Suprapubic skin (tissue), 4 donors: ENCODE data around the gene SPRING1. TPM values are rescaled to one million over a fixed set of nuclear protein-coding genes. Genes with fewer than 3 reads are reported as not detected.
"Not testable (repeated sequence)": the region's sequence is repeated elsewhere in the genome, so short reads cannot be mapped to it uniquely, and the experiment has no call there.

Experiments
- DNase-seq, 2 donors: peaks; one replicate each; pipeline ENCODE4 v3.0.0-alpha.2; 2019; ENCODE audit warnings: low spot score in 2 of 2
- H3K27ac ChIP-seq: fragments of 200-600 bp; sonication (generic); one replicate; pipeline ENCODE4 v1.5.1; 2019
- H3K27me3 ChIP-seq: fragments of 200-600 bp; sonication (generic); one replicate; pipeline ENCODE4 v1.5.1; 2019
- H3K36me3 ChIP-seq: fragments of 200-600 bp; sonication (generic); one replicate; pipeline ENCODE4 v1.5.1; 2019
- H3K4me1 ChIP-seq: fragments of 200-600 bp; sonication (generic); one replicate; pipeline ENCODE4 v1.5.1; 2019
- H3K4me3 ChIP-seq: fragments of 200-600 bp; sonication (generic); one replicate; pipeline ENCODE4 v1.5.1; 2019; ENCODE audit warnings: mild to moderate bottlenecking
- H3K9me3 ChIP-seq: fragments of 200-600 bp; sonication (generic); one replicate; pipeline ENCODE4 v1.5.1; 2019
- CTCF ChIP-seq, 2 donors: fragments of 200-600 bp in 1 of 2; fragments of 450-650 bp in 1 of 2; sonication (generic) in 1 of 2; IDR thresholded peaks; one replicate each; pipeline ENCODE4 v1.5.1; 2016 to 2019; ENCODE audit warnings: antibody characterized with exemption in 2 of 2, mild to moderate bottlenecking in 1 of 2, moderate library complexity in 1 of 2
- EP300 ChIP-seq: sonication (generic); formaldehyde crosslinking; IDR thresholded peaks from one replicate; pipeline ENCODE4 v1.6.1; 2017; ENCODE audit warnings: antibody characterized with exemption
- POLR2A ChIP-seq, 2 donors: fragments of 450-650 bp; IDR thresholded peaks; one replicate each; pipeline ENCODE4 v1.6.1; 2017; ENCODE audit warnings: antibody characterized with exemption in 2 of 2, mild to moderate bottlenecking in 2 of 2, moderate library complexity in 2 of 2
- POLR2AphosphoS5 ChIP-seq, 3 donors: sonication (generic); formaldehyde crosslinking; IDR thresholded peaks; one replicate each; pipeline ENCODE4 v1.6.1; 2017; ENCODE audit warnings: antibody characterized with exemption in 3 of 3
- WGBS: methylation state at CpG from one replicate; pipeline ENCODE4 v1.1.5; 2018; 5-methylcytosine and 5-hydroxymethylcytosine counted together
- total RNA-seq, 4 donors: library from RNA; depleted of rRNA; stranded (reverse); fragments of >200 nt; gene quantifications; one replicate each; pipeline ENCODE4 v1.1.0, GENCODE V29; 2016

Gene SPRING1
- total RNA-seq, 4 donors from 2014 or later: 19.9 to 31.4 (median 27.5) TPM

DNA sequence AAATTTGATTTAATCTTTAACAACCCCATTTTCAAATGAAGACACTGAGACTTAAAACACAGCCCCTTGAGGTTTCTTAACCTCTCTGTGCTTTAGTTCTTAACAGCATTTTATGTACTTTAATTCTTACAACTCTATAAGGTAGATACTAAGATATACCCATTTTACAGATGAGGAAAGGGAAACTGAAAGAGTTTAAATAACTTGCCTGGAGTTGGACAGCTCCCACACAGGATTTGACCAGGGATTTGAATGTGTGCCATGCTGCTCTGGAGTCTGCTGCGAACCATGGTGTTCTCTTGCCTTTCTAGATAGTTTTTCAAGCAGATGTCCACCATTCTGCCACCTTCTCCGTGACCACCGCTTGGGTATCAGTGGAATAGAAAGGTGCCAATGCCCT is 28.4 kb upstream of the SPRING1 start:
- Histone ChIP-seq H3K4me1 (no peaks in the 10 kb centered on the region), H3K27me3 (no peaks in the 10 kb centered on the region), H3K27ac (no peak overlapping the region), H3K36me3 (no peaks in the 10 kb centered on the region), H3K4me3 (no peak overlapping the region), H3K9me3 (no peaks in the 10 kb centered on the region)
- no peak for DNase-seq
- TF ChIP-seq POLR2AphosphoS5 (IDR thresholded peaks at IDR 0.05) (no peak), CTCF (IDR thresholded peaks at IDR 0.05) (no peak), EP300 (no peak), POLR2A (IDR thresholded peaks at IDR 0.05) (no peak)
- 95% methylated on average over 3 of the region's 3 CpGs for WGBS

GRCh38 chr12:116765271-116765670 is 27.4 kb upstream of the SPRING1 start:
- TF ChIP-seq POLR2AphosphoS5 (IDR thresholded peaks at IDR 0.05) (no peak), POLR2A (IDR thresholded peaks at IDR 0.05) (no peak), CTCF (IDR thresholded peaks at IDR 0.05) (no peak), EP300 (no peak)
- WGBS: 73% methylated on average over 5 of the region's 5 CpGs
- Histone ChIP-seq H3K4me1 (no peaks in the 10 kb centered on the region), H3K4me3 (no peak overlapping the region), H3K27ac (no peak overlapping the region), H3K36me3 (no peaks in the 10 kb centered on the region), H3K9me3 (no peaks in the 10 kb centered on the region), H3K27me3 (no peaks in the 10 kb centered on the region)
- DNase-seq: no peak

- WGBS: 90% methylated on average over 3 of the region's 4 CpGs
- no peak overlapping the region for H3K27ac ChIP-seq
- TF ChIP-seq POLR2A (IDR thresholded peaks at IDR 0.05) (no peak), POLR2AphosphoS5 (IDR thresholded peaks at IDR 0.05) (no peak), CTCF (IDR thresholded peaks at IDR 0.05) (no peak), EP300 (no peak)
Observed at GRCh38 chr12:116761499-116761898, 23.6 kb upstream of the SPRING1 start.

DNA sequence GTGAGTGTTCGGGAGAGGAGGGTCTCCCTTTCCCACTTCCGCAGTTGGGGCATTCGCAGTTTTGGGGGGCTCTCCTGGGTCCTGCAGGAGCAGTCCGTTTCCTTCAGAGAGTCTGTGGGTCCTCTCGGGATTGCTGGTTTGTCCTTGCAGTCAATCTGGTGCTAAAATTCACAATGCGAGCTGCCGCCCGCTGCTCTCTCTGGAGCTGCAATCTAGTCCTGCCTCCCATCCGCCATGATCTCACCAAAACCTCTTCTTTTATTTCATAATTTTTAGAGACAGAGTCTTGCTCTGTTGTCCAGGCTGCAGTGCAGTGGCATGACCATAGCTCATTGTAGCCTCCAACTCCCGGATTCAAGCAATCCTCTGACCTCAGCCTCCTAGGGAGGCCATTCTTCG is 22.8 kb upstream of the SPRING1 start:
- DNase-seq: no peak
- no peaks in the 10 kb centered on the region for H3K27me3 ChIP-seq
- WGBS: 94% methylated on average over 10 of the region's 11 CpGs
- no peak overlapping the region for H3K27ac ChIP-seq
- H3K4me3 ChIP-seq: no peak overlapping the region
- H3K4me1 ChIP-seq: no peaks in the 10 kb centered on the region
- no peaks in the 10 kb centered on the region for H3K36me3 ChIP-seq
- TF ChIP-seq EP300: no peak
- no peak for TF ChIP-seq CTCF (IDR thresholded peaks at IDR 0.05)
- no peak for TF ChIP-seq POLR2AphosphoS5 (IDR thresholded peaks at IDR 0.05)
- TF ChIP-seq POLR2A (IDR thresholded peaks at IDR 0.05): no peak
- no peaks in the 10 kb centered on the region for H3K9me3 ChIP-seq

More at GRCh38 chr12:116761499-116761898, 23.6 kb upstream of the SPRING1 start:
- H3K27me3 ChIP-seq: no peaks in the 10 kb centered on the region
- H3K4me1 ChIP-seq: no peaks in the 10 kb centered on the region
- DNase-seq: no peak
- no peaks in the 10 kb centered on the region for H3K36me3 ChIP-seq
- no peak overlapping the region for H3K4me3 ChIP-seq
- no peaks in the 10 kb centered on the region for H3K9me3 ChIP-seq

- H3K9me3 ChIP-seq: no peaks in the 10 kb centered on the region
- WGBS: 70% methylated on average over 16 of the region's 22 CpGs
- H3K4me3 ChIP-seq: no peak overlapping the region
- no peaks in the 10 kb centered on the region for H3K27me3 ChIP-seq
- H3K4me1 ChIP-seq: no peaks in the 10 kb centered on the region
- no peaks in the 10 kb centered on the region for H3K36me3 ChIP-seq
- no peak for DNase-seq
- TF ChIP-seq POLR2AphosphoS5 (IDR thresholded peaks at IDR 0.05) (no peak), POLR2A (IDR thresholded peaks at IDR 0.05) (no peak), CTCF (IDR thresholded peaks at IDR 0.05) (no peak), EP300 (no peak)
- no peak overlapping the region for H3K27ac ChIP-seq
Observed at GRCh38 chr12:116759783-116760621, 22.1 kb upstream of the SPRING1 start.

GRCh38 chr12:116754783-116755182 is 16.9 kb upstream of the SPRING1 start:
- not testable (repeated sequence) for H3K27ac ChIP-seq, H3K4me3 ChIP-seq, H3K4me1 ChIP-seq, H3K36me3 ChIP-seq, DNase-seq, H3K27me3 ChIP-seq, H3K9me3 ChIP-seq
- WGBS: 92% methylated on average over 1 of the region's 1 CpG

DNA sequence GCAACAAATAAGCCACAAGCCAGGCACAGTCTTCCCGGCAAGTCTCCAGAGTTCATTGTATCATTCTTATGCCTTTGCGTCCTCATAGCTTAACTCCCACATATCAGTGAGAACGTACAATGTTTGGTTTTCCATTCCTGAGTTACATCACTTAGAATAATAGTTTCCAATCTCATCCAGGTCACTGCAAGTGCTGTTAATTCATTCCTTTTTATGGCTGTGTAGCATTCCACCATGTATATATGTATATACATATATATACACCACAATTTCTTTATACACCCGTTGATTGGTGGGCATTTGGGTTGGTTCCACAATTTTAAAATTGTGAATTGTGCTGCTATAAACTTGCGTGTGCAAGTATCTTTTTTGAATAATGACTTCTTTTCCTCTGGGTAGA is 16.2 kb upstream of the SPRING1 start:
- not testable (repeated sequence) for DNase-seq, H3K4me1 ChIP-seq, H3K27me3 ChIP-seq, H3K4me3 ChIP-seq, H3K36me3 ChIP-seq, H3K27ac ChIP-seq, H3K9me3 ChIP-seq
- WGBS: 92% methylated on average over 5 of the region's 5 CpGs
